H1 (cell line): ENCODE data around the gene TTC39A. TPM values are rescaled to one million over a fixed set of nuclear protein-coding genes. Genes with fewer than 3 reads are reported as not detected.

Source experiments
- CTCF ChIA-PET: fragments of 300-600 bp; sonication (Branson Sonifier 250); formaldehyde crosslinking; loops from one replicate; lab custom pipeline; 2021; ENCODE audit not compliant: partially characterized antibody; lab: Charles Lee
- POLR2A ChIA-PET: fragments of 300-600 bp; sonication (Branson Sonifier 250); formaldehyde crosslinking; loops from one replicate; lab custom pipeline; 2021; ENCODE audit warnings: inconsistent platforms; ENCODE audit not compliant: partially characterized antibody; lab: Charles Lee
- DNase-seq, 2 experiments: peaks; one replicate each; pipeline versions ENCODE4 v3.0.0 to v3.0.0-alpha.2; 2010 to 2022; ENCODE audit warnings: low spot score in 2 of 2, low read depth in 1 of 2, mixed read lengths in 1 of 2
- FAIRE-seq: peaks from 2 replicates; lab custom pipeline; 2011; peaks lifted over from hg19 to GRCh38; lab: Jason Lieb, UNC
- H2AFZ ChIP-seq: 2 replicates; pipeline ENCODE4 v1.8.1; 2012; ENCODE audit warnings: low read length, inconsistent platforms
- H2AK5ac ChIP-seq: 2 replicates; pipeline ENCODE4 v1.6.1; 2013; ENCODE audit warnings: low read depth, low read length
- H2BK120ac ChIP-seq: replicated peaks from 2 replicates; pipeline ENCODE3; 2013; ENCODE audit warnings: low read depth, low read length, inconsistent platforms
- H2BK12ac ChIP-seq: 2 replicates; pipeline ENCODE4 v1.6.1; 2013; ENCODE audit warnings: low read depth, low read length
- H2BK15ac ChIP-seq: 2 replicates; pipeline ENCODE4 v1.6.1; 2013; ENCODE audit warnings: low read length
- H2BK20ac ChIP-seq: 2 replicates; pipeline ENCODE4 v1.6.1; 2013; ENCODE audit warnings: low read length
- H2BK5ac ChIP-seq: 2 replicates; pipeline ENCODE4 v1.6.1; 2013; ENCODE audit warnings: low read depth, low read length
- H3K14ac ChIP-seq: 2 replicates; pipeline ENCODE4 v1.6.1; 2013; ENCODE audit warnings: inconsistent platforms; ENCODE audit not compliant: insufficient read length
- H3K18ac ChIP-seq: 2 replicates; pipeline ENCODE4 v1.6.1; 2013; ENCODE audit warnings: low read length; ENCODE audit errors: extremely low read depth
- H3K23ac ChIP-seq: 2 replicates; pipeline ENCODE4 v1.6.1; 2013; ENCODE audit warnings: inconsistent platforms; ENCODE audit not compliant: insufficient read length
- H3K23me2 ChIP-seq: 2 replicates; pipeline ENCODE4 v1.6.1; 2013; ENCODE audit warnings: low read depth, low read length
- H3K27ac ChIP-seq: 2 replicates; pipeline ENCODE4 v1.6.1; 2011; ENCODE audit warnings: low read depth, low read length, inconsistent platforms
- H3K27me3 ChIP-seq, 4 experiments: replicated peaks in 1 of 4; 1 replicate in 1 of 4; 2 replicates in 3 of 4; pipeline versions ENCODE4 v1.6.1 to v1.8.1; 2011 to 2013; ENCODE audit warnings: low read length in 3 of 4, mild to moderate bottlenecking in 3 of 4, inconsistent platforms in 2 of 4, mixed read lengths in 2 of 4, moderate library complexity in 1 of 4; ENCODE audit not compliant: control insufficient read depth in 3 of 4, insufficient read depth in 3 of 4; ENCODE audit errors: extremely low read depth in 1 of 4
- H3K36me3 ChIP-seq, 4 experiments: 2 replicates each; pipeline versions ENCODE4 v1.6.1 to v1.8.1; 2011 to 2013; ENCODE audit warnings: mild to moderate bottlenecking in 4 of 4, low read length in 3 of 4, moderate library complexity in 2 of 4, control low read depth in 1 of 4, inconsistent platforms in 1 of 4; ENCODE audit not compliant: insufficient read depth in 4 of 4, control insufficient read depth in 2 of 4
- H3K4ac ChIP-seq: replicated peaks from 2 replicates; pipeline ENCODE3; 2013; ENCODE audit warnings: low read length, low read depth, mixed read lengths, inconsistent platforms; ENCODE audit not compliant: insufficient read length
- H3K4me1 ChIP-seq, 4 experiments: replicated peaks in 1 of 4; 1 replicate in 1 of 4; 2 replicates in 3 of 4; pipeline versions ENCODE4 v1.6.1 to v1.8.1; 2011 to 2013; ENCODE audit warnings: low read length in 3 of 4, inconsistent platforms in 2 of 4, mixed read lengths in 1 of 4; ENCODE audit not compliant: insufficient read depth in 4 of 4, control insufficient read depth in 3 of 4
- H3K4me2 ChIP-seq, 2 experiments: 2 replicates each; pipeline versions ENCODE4 v1.6.1 to v1.8.1; 2011 to 2013; ENCODE audit warnings: low read depth in 2 of 2, low read length in 2 of 2, control low read depth in 1 of 2, inconsistent platforms in 1 of 2, mild to moderate bottlenecking in 1 of 2; ENCODE audit not compliant: insufficient read depth in 1 of 2
- H3K4me3 ChIP-seq, 4 experiments: fragments of 200-600, 300-600 bp in 1 of 4; sonication (generic), shearing (Covaris generic), sonication (Bioruptor Twin) in 1 of 4; 2 replicates each; pipeline versions ENCODE4 v1.5.1 to v1.8.1; 2011 to 2016; ENCODE audit warnings: low read length in 4 of 4, low read depth in 3 of 4, control low read depth in 2 of 4, inconsistent platforms in 2 of 4, mild to moderate bottlenecking in 2 of 4, mixed read lengths in 1 of 4, moderate library complexity in 1 of 4; ENCODE audit not compliant: insufficient read depth in 2 of 4; ENCODE audit errors: extremely low read depth in 1 of 4
- H3K56ac ChIP-seq: replicated peaks from 2 replicates; pipeline ENCODE3; 2013; ENCODE audit warnings: low read depth, mild to moderate bottlenecking, mixed read lengths, low read length, inconsistent platforms; ENCODE audit not compliant: insufficient read length
- H3K79me1 ChIP-seq: 2 replicates; pipeline ENCODE4 v1.6.1; 2013; ENCODE audit warnings: low read depth, low read length, control low read depth
- H3K79me2 ChIP-seq, 2 experiments: 2 replicates each; pipeline versions ENCODE4 v1.6.1 to v1.8.1; 2012 to 2013; ENCODE audit warnings: low read length in 2 of 2, mild to moderate bottlenecking in 2 of 2, inconsistent platforms in 1 of 2; ENCODE audit not compliant: insufficient read depth in 2 of 2, control insufficient read depth in 1 of 2
- H3K9ac ChIP-seq, 4 experiments: replicated peaks in 1 of 4; 1 replicate in 1 of 4; 2 replicates in 3 of 4; pipeline versions ENCODE4 v1.6.1 to v1.8.1; 2011 to 2013; ENCODE audit warnings: low read depth in 3 of 4, low read length in 3 of 4, control low read depth in 2 of 4, mild to moderate bottlenecking in 2 of 4, moderate library complexity in 2 of 4, inconsistent platforms in 1 of 4; ENCODE audit errors: extremely low read depth in 1 of 4
- H3K9me3 ChIP-seq, 2 experiments: 2 replicates each; pipeline versions ENCODE4 v1.6.1 to v1.8.1; 2012 to 2013; ENCODE audit warnings: mild to moderate bottlenecking in 2 of 2, moderate library complexity in 2 of 2, control low read depth in 1 of 2, inconsistent platforms in 1 of 2, low read depth in 1 of 2, low read length in 1 of 2, mixed read lengths in 1 of 2; ENCODE audit not compliant: insufficient read depth in 2 of 2
- H4K20me1 ChIP-seq, 2 experiments: replicated peaks in 1 of 2; 2 replicates each; pipeline versions ENCODE3 to v1.8.1; 2011 to 2013; ENCODE audit warnings: inconsistent platforms in 2 of 2, low read length in 2 of 2, mild to moderate bottlenecking in 1 of 2; ENCODE audit not compliant: insufficient read depth in 2 of 2, control insufficient read depth in 1 of 2
- H4K5ac ChIP-seq: 2 replicates; pipeline ENCODE4 v1.6.1; 2013; ENCODE audit warnings: low read length, low read depth, mixed read lengths, inconsistent platforms; ENCODE audit not compliant: insufficient read length
- H4K8ac ChIP-seq: 2 replicates; pipeline ENCODE4 v1.8.0; 2013; ENCODE audit warnings: mild to moderate bottlenecking, moderate library complexity, low read length, inconsistent platforms; ENCODE audit not compliant: insufficient read depth; ENCODE audit errors: extremely low read depth
- H4K91ac ChIP-seq: replicated peaks from 2 replicates; pipeline ENCODE3; 2013; ENCODE audit warnings: low read length, mixed read lengths, inconsistent platforms; ENCODE audit not compliant: insufficient read length
- EGR1 ChIP-seq: IDR thresholded peaks from 2 replicates; pipeline ENCODE4 v1.6.1; 2011; ENCODE audit warnings: low read depth, low read length, borderline replicate concordance
- KDM1A ChIP-seq: fragments of 200-600, 300-600 bp; sonication (generic); IDR thresholded peaks from 2 replicates; pipeline ENCODE4 v1.7.1; 2016; ENCODE audit warnings: mild to moderate bottlenecking, low read length, borderline replicate concordance
- MAFK ChIP-seq: IDR thresholded peaks from 2 replicates; pipeline ENCODE4 v1.6.1; 2012; ENCODE audit warnings: low read depth, mild to moderate bottlenecking, improper control_type of control experiment, low read length
- ZNF274 ChIP-seq: IDR thresholded peaks from 2 replicates; pipeline ENCODE4 v1.7.0; 2012; ENCODE audit warnings: low read length, borderline replicate concordance; ENCODE audit errors: extremely low read depth
- WGBS, 2 experiments: shearing (Covaris generic) in 1 of 2; methylation state at CpG; one replicate each; pipeline versions ENCODE4 v1.1.6 to v1.1.7; 2013 to 2015; ENCODE audit warnings: low lambda C conversion rate in 2 of 2, mixed read lengths in 2 of 2, inconsistent platforms in 1 of 2, low coverage in 1 of 2, missing lambda C conversion rate in 1 of 2; ENCODE audit not compliant: insufficient replicate concordance in 2 of 2, insufficient coverage in 1 of 2, insufficient read length in 1 of 2; ENCODE audit errors: extremely low coverage in 1 of 2, missing lambda C conversion rate in 1 of 2; 5-methylcytosine and 5-hydroxymethylcytosine counted together
- polyA plus RNA-seq, 7 experiments: library from polyadenylated mRNA; depleted of rRNA in 3 of 7; stranded (reverse) in 5 of 7; unstranded in 2 of 7; fragments of >200 nt in 5 of 7; fragments of 200-250 nt in 2 of 7; gene quantifications; 1 replicate in 5 of 7; 2 replicates in 1 of 7; 4 replicates in 1 of 7; pipeline versions ENCODE4 v1.2.1 to v1.2.3, GENCODE V29; 2011 to 2013; ENCODE audit warnings: missing spikeins in 2 of 7, mixed read lengths in 2 of 7
- total RNA-seq: library from RNA; stranded (reverse); fragmentation: NEBNext Ultra II Directional; extraction: Animal tissue kit (Norgen Biotek cat#: 25700); gene quantifications from 2 replicates; pipeline ENCODE4 v1.2.1, GENCODE V29; 2021

TTC39A gene
- total and polyA plus RNA-seq, 2 of the 8 experiments (the other 6 are each of a cell fraction or from before 2014, with no cell fraction given) = 5.5 to 5.8 TPM

GRCh38 chr1:51241119-51241518 is 89.2 kb downstream of the TTC39A start:
- Histone ChIP-seq H3K27me3 (no peaks in the 10 kb centered on the region), H4K8ac (no peak overlapping the region), H4K5ac (no peak overlapping the region), H3K56ac (no peak overlapping the region), H3K79me1 (peaks cover 7% of the 10 kb centered on the region), H2BK15ac (no peak overlapping the region), H2BK20ac (no peak overlapping the region), H3K23me2 (peaks cover 3% of the 10 kb centered on the region; the same call in 1 of the 2 replicates), H3K14ac (no peak overlapping the region), H3K4me2 (no peak overlapping the region), H3K4ac (no peak overlapping the region), H3K18ac (no peak overlapping the region), H2BK120ac (no peak overlapping the region), H2BK12ac (no peak overlapping the region), H3K36me3 (no peaks in the 10 kb centered on the region; a peak in 1 of 8 replicates), H3K9ac (no peak overlapping the region), H3K79me2 (peaks cover 7 to 92% of the 10 kb centered on the region in 2 experiments; a peak in 3 of 4 replicates), H2AK5ac (no peak overlapping the region), H3K4me1 (peaks cover 0 to 4% (median 3%) of the 10 kb centered on the region in 4 experiments; a peak in 6 of 7 replicates), H4K20me1 (peaks cover 3 to 12% of the 10 kb centered on the region in 2 experiments), H3K27ac (no peak overlapping the region)
- no peak for DNase-seq
- TF ChIP-seq EGR1 (no peak), MAFK (no peak), KDM1A (no peak), ZNF274 (no peak)
- TF ChIP-seq, all 59 proteins: peak for 0
- no peak for FAIRE-seq
- CTCF ChIA-PET = interaction anchor here (0.9 kb wide), 1 partner anchor 528 kb away, joined by 3 read pairs; no protein-coding TSS in a partner anchor
- Histone ChIP-seq H3K9me3 (no peaks in the 10 kb centered on the region), H2AFZ (no peak overlapping the region), H4K91ac (no peak overlapping the region), H3K23ac (no peak overlapping the region), H3K4me3 (no peak overlapping the region), H2BK5ac (no peak overlapping the region)
- 81% methylated on average over 1 of the region's 1 CpG; no CpG with 5 or more reads in 1 of the 2 experiments for WGBS, 2 experiments
- POLR2A ChIA-PET = interaction anchor here (1.3 kb wide), 1 partner anchor 13 kb away, joined by 5 read pairs; no protein-coding TSS in a partner anchor
